Activated CD4-positive, CD25-positive, alpha-beta regulatory T cell (primary cell): ENCODE measurements around the gene ALPL.
A peak's percentile ranks its signal among the peaks of the same experiment; 100 is the strongest.
"Not testable (repeated sequence)": the region's sequence is repeated elsewhere in the genome, so short reads cannot be mapped to it uniquely, and the experiment has no call there.

Experiments used
- DNase-seq, 4 experiments: peaks; one replicate each; lab custom pipeline; 2025; lab: John Stamatoyannopoulos, UW

ALPL gene

GRCh38 chr1:21507511-21508270 lies 1.5 kb upstream of the ALPL start:
- no peak for DNase-seq

- DNase-seq, result peak; percentile 29 to 46 (median 45)
These were observed 458 bp upstream of the ALPL start for GRCh38 chr1:21508580-21509350.

- DNase-seq, result no peak
These were observed 880 bp downstream of the ALPL start for GRCh38 chr1:21510113-21510493.

GRCh38 chr1:21510885-21511578 lies 1.8 kb downstream of the ALPL start:
- no peak for DNase-seq

GRCh38 chr1:21511579-21512522 lies 2.6 kb downstream of the ALPL start:
- DNase-seq, result no peak

GRCh38 chr1:21514245-21514644 lies 5.0 kb downstream of the ALPL start:
- DNase-seq, result no peak

GRCh38 chr1:21517161-21517589 lies 8.0 kb downstream of the ALPL start:
- no peak for DNase-seq

- no peak for DNase-seq
These were observed 8.6 kb downstream of the ALPL start for GRCh38 chr1:21517660-21518480.

- DNase-seq, result no peak
These were observed 9.7 kb downstream of the ALPL start for GRCh38 chr1:21518774-21519455.

- not testable (repeated sequence) for DNase-seq
These were observed 10.4 kb downstream of the ALPL start for GRCh38 chr1:21519486-21520070.

GRCh38 chr1:21520899-21521716 lies 11.9 kb downstream of the ALPL start:
- DNase-seq, result no peak

- DNase-seq, result no peak
These were observed 12.5 kb downstream of the ALPL start for GRCh38 chr1:21521717-21522060.

GRCh38 chr1:21522525-21523038 lies 13.4 kb downstream of the ALPL start:
- DNase-seq, result no peak

- no peak for DNase-seq
These were observed 14.1 kb downstream of the ALPL start for GRCh38 chr1:21523297-21523813.

- DNase-seq, result no peak
These were observed 15.0 kb downstream of the ALPL start for GRCh38 chr1:21524220-21524619.

GRCh38 chr1:21524686-21525339 lies 15.6 kb downstream of the ALPL start:
- DNase-seq, result no peak

- no peak for DNase-seq
These were observed 16.1 kb downstream of the ALPL start for GRCh38 chr1:21525340-21525717.

- no peak for DNase-seq
These were observed 17.2 kb downstream of the ALPL start for GRCh38 chr1:21526441-21526840.
